H1 (cell line): ENCODE results near the gene HIPK3. TPM values are rescaled to one million over a fixed set of nuclear protein-coding genes. Genes with fewer than 3 reads are reported as not detected.

Experiments
- EGR1 ChIP-seq: IDR thresholded peaks from 2 replicates; pipeline ENCODE4 v1.6.1; 2011; ENCODE audit warnings: low read depth, low read length, borderline replicate concordance
- GABPA ChIP-seq: IDR thresholded peaks from 2 replicates; pipeline ENCODE4 v1.6.1; 2011; ENCODE audit warnings: mild to moderate bottlenecking, low read length, moderate library complexity, borderline replicate concordance; ENCODE audit not compliant: insufficient read depth
- GTF2F1 ChIP-seq: IDR thresholded peaks from 2 replicates; pipeline ENCODE4 v1.6.1; 2012; ENCODE audit warnings: low read depth, low read length, improper control_type of control experiment, borderline replicate concordance
- JUN ChIP-seq: IDR thresholded peaks from 2 replicates; pipeline ENCODE4 v1.6.1; 2011; ENCODE audit warnings: low read depth, mild to moderate bottlenecking, improper control_type of control experiment, low read length
- MAFK ChIP-seq: IDR thresholded peaks from 2 replicates; pipeline ENCODE4 v1.6.1; 2012; ENCODE audit warnings: low read depth, mild to moderate bottlenecking, improper control_type of control experiment, low read length
- NRF1 ChIP-seq: IDR thresholded peaks from 2 replicates; pipeline ENCODE4 v1.6.1; 2011; ENCODE audit warnings: mild to moderate bottlenecking, low read depth, low read length, improper control_type of control experiment
- RAD21 ChIP-seq, 2 experiments: IDR thresholded peaks in 1 of 2; conservative IDR thresholded peaks in 1 of 2; 2 replicates each; pipeline ENCODE4 v1.6.1; 2011; ENCODE audit warnings: low read depth in 2 of 2, low read length in 2 of 2, improper control_type of control experiment in 1 of 2, inconsistent platforms in 1 of 2, mild to moderate bottlenecking in 1 of 2, moderate library complexity in 1 of 2
- TAF7 ChIP-seq: optimal IDR thresholded peaks from 2 replicates; pipeline ENCODE3; 2011; ENCODE audit warnings: low read depth, mild to moderate bottlenecking, inconsistent platforms, low read length, moderate library complexity, borderline replicate concordance
- polyA plus RNA-seq, 7 experiments: library from polyadenylated mRNA; depleted of rRNA in 3 of 7; stranded (reverse) in 5 of 7; unstranded in 2 of 7; fragments of >200 nt in 5 of 7; fragments of 200-250 nt in 2 of 7; gene quantifications; 1 replicate in 5 of 7; 2 replicates in 1 of 7; 4 replicates in 1 of 7; pipeline versions ENCODE4 v1.2.1 to v1.2.3, GENCODE V29; 2011 to 2013; ENCODE audit warnings: missing spikeins in 2 of 7, mixed read lengths in 2 of 7
- total RNA-seq: library from RNA; stranded (reverse); fragmentation: NEBNext Ultra II Directional; extraction: Animal tissue kit (Norgen Biotek cat#: 25700); gene quantifications from 2 replicates; pipeline ENCODE4 v1.2.1, GENCODE V29; 2021
- TF ChIP-seq, protein P1 (sequence below): fragments of 300-600 bp; sonication (generic); IDR thresholded peaks from 2 replicates; pipeline ENCODE4 v1.7.1; 2012; ENCODE audit warnings: low read length, moderate library complexity, mild to moderate bottlenecking, inconsistent platforms; ENCODE audit not compliant: insufficient replicate concordance

HIPK3 gene
- total and polyA plus RNA-seq, 2 of the 8 experiments (the other 6 are each of a cell fraction or from before 2014, with no cell fraction given): 5.0 to 22.3 TPM

DNA sequence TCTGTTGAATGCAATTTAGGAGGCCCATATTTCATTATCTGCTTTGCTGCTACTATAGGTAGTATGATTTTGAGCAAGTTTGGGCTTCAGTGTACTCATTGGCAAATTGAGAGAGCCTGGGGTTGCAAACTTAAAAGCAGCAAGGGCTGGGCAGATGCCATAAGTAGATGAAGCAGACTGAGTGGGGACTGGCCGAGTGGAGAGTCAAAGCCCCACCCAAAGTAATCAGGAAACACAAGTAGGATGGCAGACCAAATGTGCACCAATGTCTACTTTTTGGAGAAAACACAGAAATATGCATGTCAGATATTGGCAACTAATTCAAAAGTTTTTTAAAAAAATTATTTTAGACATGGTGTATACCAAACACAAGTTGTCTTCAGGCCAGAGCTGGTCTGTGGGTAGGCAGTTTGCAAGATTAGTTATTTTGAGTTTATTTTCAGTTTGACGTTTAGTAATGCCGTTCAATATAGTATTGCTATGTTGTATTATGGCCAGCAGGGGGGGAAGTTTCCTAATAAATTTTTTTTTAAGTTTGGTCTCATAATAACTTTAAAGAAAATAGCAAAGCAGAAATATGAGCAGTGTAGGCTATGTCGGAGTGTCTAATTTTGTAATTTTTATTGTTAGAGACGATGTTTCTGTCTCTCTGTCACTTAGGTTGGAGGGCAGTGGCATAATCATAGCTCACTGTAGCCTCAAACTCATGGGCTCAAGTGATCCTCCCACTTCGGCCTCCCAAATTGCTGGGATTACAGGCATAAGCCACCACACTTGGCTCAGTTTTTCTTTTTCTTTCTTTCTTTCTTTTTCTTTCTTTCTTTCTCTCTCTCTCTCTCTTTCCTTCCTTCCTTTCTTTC is 105.1 kb downstream of the HIPK3 start (continued):
- TF ChIP-seq, protein P1, sequence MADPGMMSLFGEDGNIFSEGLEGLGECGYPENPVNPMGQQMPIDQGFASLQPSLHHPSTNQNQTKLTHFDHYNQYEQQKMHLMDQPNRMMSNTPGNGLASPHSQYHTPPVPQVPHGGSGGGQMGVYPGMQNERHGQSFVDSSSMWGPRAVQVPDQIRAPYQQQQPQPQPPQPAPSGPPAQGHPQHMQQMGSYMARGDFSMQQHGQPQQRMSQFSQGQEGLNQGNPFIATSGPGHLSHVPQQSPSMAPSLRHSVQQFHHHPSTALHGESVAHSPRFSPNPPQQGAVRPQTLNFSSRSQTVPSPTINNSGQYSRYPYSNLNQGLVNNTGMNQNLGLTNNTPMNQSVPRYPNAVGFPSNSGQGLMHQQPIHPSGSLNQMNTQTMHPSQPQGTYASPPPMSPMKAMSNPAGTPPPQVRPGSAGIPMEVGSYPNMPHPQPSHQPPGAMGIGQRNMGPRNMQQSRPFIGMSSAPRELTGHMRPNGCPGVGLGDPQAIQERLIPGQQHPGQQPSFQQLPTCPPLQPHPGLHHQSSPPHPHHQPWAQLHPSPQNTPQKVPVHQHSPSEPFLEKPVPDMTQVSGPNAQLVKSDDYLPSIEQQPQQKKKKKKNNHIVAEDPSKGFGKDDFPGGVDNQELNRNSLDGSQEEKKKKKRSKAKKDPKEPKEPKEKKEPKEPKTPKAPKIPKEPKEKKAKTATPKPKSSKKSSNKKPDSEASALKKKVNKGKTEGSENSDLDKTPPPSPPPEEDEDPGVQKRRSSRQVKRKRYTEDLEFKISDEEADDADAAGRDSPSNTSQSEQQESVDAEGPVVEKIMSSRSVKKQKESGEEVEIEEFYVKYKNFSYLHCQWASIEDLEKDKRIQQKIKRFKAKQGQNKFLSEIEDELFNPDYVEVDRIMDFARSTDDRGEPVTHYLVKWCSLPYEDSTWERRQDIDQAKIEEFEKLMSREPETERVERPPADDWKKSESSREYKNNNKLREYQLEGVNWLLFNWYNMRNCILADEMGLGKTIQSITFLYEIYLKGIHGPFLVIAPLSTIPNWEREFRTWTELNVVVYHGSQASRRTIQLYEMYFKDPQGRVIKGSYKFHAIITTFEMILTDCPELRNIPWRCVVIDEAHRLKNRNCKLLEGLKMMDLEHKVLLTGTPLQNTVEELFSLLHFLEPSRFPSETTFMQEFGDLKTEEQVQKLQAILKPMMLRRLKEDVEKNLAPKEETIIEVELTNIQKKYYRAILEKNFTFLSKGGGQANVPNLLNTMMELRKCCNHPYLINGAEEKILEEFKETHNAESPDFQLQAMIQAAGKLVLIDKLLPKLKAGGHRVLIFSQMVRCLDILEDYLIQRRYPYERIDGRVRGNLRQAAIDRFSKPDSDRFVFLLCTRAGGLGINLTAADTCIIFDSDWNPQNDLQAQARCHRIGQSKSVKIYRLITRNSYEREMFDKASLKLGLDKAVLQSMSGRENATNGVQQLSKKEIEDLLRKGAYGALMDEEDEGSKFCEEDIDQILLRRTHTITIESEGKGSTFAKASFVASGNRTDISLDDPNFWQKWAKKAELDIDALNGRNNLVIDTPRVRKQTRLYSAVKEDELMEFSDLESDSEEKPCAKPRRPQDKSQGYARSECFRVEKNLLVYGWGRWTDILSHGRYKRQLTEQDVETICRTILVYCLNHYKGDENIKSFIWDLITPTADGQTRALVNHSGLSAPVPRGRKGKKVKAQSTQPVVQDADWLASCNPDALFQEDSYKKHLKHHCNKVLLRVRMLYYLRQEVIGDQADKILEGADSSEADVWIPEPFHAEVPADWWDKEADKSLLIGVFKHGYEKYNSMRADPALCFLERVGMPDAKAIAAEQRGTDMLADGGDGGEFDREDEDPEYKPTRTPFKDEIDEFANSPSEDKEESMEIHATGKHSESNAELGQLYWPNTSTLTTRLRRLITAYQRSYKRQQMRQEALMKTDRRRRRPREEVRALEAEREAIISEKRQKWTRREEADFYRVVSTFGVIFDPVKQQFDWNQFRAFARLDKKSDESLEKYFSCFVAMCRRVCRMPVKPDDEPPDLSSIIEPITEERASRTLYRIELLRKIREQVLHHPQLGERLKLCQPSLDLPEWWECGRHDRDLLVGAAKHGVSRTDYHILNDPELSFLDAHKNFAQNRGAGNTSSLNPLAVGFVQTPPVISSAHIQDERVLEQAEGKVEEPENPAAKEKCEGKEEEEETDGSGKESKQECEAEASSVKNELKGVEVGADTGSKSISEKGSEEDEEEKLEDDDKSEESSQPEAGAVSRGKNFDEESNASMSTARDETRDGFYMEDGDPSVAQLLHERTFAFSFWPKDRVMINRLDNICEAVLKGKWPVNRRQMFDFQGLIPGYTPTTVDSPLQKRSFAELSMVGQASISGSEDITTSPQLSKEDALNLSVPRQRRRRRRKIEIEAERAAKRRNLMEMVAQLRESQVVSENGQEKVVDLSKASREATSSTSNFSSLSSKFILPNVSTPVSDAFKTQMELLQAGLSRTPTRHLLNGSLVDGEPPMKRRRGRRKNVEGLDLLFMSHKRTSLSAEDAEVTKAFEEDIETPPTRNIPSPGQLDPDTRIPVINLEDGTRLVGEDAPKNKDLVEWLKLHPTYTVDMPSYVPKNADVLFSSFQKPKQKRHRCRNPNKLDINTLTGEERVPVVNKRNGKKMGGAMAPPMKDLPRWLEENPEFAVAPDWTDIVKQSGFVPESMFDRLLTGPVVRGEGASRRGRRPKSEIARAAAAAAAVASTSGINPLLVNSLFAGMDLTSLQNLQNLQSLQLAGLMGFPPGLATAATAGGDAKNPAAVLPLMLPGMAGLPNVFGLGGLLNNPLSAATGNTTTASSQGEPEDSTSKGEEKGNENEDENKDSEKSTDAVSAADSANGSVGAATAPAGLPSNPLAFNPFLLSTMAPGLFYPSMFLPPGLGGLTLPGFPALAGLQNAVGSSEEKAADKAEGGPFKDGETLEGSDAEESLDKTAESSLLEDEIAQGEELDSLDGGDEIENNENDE: no peak
- TF ChIP-seq EGR1 (no peak), MAFK (no peak), NRF1 (no peak), RAD21 (IDR thresholded peaks at IDR 0.05 in 1 of 2, conservative IDR thresholded peaks at IDR 0.05 in 1 of 2; ENCODE audit: low read depth in 2 of 2, low read length in 2 of 2) (peak; percentile 56 to 57), TAF7 (no peak), JUN (no peak), GABPA (no peak), GTF2F1 (no peak)
